ENCODE results near the gene TGM3.
A peak's percentile ranks its signal among the peaks of the same experiment; 100 is the strongest.

TGM3 gene, protein sequence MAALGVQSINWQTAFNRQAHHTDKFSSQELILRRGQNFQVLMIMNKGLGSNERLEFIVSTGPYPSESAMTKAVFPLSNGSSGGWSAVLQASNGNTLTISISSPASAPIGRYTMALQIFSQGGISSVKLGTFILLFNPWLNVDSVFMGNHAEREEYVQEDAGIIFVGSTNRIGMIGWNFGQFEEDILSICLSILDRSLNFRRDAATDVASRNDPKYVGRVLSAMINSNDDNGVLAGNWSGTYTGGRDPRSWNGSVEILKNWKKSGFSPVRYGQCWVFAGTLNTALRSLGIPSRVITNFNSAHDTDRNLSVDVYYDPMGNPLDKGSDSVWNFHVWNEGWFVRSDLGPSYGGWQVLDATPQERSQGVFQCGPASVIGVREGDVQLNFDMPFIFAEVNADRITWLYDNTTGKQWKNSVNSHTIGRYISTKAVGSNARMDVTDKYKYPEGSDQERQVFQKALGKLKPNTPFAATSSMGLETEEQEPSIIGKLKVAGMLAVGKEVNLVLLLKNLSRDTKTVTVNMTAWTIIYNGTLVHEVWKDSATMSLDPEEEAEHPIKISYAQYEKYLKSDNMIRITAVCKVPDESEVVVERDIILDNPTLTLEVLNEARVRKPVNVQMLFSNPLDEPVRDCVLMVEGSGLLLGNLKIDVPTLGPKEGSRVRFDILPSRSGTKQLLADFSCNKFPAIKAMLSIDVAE

DNA sequence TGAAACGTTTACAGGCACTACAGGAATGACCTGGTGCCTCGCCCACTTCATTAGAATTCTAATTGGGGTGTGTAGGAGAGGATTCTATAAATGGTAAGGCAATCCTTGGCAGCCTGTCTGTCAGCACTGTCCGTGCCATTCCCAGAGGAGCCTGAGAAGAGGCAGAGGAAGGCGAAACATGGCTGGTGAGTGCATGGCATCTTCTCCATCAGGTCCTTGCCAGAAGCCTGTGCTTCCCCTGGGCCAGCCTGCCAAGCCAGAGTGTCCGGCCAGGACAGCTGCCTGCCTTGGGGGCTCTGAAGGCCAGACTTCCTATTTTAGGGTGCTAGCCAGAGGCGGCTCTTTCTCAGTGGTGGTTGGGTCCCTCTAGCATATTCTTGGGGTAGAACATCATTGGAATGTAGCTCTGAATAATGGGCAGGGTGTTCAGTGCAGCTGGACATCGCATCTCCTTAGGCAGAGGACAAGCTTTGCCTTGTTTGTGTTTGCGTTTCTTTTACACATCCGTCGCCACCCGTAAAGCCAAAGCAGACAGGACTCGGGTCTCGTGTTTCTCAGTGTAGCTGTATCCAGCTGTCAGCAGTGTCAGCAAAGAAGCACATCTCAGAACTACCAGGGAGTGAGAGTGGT lies at the start of gene TGM3:
TSS of gene TGM3 (plus strand) at position 116 of the 630 bp plus-strand sequence. CDS start at position 179, 63 bp downstream.
- no peak for DNase-seq

DNA sequence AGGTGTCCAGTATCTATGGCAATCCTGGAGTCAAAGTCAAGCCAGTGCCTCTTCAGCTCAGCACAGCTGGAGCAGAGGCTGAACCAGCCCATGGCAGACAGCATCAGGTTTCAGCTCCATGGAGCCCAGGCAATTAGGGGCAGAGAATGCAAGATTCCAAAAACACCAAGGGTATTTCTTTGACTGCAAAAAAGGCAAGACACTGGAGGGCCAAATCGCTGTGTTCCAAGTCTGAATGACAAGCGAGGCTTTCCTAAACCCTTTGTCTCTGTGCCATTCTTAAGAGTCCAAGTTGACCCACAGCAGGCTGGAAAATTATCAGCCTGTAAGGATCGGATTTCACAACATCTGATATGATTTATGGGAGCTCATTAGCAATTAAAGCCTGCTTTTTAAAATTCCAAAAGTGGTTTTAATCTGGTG lies 49.7 kb upstream of the TGM3 start:
- no peak for DNase-seq

DNA sequence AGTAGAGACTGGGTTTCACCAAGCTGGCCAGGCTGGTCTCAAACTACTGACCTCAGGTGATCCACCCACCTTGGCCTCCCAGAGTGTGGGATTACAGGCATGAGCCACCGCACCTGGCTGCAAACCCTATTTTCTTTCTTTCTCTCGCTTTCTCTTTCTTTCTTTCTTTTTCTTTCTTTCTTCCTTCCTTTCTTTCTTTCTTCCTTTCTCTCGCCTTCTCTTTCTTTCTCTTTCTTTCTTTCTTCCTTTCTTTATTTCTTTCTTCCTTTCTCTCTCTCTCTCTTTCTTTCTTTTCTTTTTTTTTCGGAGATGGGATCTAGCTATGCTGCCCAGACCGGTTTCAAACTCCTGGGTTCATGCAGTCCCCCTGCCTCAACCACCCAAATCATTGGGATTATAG lies 47.0 kb upstream of the TGM3 start:
- DNase-seq: no peak

DNA sequence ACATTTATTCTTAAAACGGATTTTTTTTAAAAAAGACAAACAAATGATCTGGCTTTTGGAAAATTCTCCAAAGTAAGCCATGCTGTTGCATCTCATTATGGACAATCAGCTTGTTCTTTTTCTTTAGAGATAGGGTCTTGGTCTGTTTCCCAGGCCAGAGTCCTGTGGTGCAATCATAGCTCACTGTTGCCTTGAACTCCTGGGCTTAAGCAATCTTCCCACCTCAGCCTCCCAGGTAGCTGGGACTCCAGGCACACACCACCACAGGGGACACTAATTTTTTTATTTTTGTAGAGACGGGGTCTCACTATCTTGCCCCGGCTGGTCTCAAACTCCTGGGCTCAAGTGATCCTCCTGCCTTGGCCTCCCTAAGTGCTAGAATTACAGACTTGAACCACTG lies 45.9 kb upstream of the TGM3 start:
- no peak for DNase-seq

DNA sequence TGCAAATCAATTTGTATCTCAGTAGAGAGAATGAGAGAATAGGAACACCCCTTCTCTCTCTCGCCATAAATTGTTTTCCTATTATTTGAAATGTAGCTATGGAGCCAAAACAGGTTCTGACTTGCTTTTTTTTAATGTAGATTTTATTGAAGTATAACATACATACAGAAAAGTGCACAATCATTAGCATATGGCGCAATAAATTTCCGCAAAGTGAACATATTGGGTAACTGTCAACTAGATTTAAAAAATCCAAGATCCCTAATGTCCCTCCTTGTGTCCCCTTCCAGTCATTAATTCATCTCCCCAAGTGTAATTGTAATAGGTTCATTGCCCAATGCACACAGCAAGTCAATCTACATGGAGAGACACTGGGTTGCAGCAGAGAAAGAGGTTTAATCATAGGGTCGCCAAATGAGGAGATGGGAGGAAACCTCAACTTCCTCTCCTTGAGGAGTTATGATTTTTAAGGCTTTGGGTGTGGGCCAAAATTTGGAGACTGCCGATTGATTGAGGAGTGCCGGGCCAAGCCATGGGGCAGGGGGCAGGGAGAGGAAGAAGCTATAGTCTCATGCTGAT lies 43.3 kb upstream of the TGM3 start:
- DNase-seq: no peak

DNA sequence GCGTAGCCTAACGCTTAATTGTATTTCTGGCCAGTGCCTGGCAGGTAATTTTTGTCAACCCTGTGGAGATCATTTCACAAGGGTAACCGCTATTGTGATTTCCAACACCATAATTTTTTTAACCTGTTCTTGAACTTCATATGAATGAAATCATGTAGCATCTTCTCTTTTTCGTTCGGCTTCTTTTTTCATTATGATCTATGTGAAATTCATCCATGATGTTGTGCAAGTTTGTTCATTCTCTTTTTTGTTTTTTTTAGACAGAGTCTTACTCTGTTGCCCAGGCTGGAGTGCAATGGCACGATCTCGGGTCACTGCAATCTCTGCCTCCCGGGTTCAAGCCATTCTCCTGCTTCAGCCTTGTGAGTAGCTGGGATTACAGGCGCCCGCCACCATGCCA lies 42.5 kb upstream of the TGM3 start:
- DNase-seq: no peak

DNA sequence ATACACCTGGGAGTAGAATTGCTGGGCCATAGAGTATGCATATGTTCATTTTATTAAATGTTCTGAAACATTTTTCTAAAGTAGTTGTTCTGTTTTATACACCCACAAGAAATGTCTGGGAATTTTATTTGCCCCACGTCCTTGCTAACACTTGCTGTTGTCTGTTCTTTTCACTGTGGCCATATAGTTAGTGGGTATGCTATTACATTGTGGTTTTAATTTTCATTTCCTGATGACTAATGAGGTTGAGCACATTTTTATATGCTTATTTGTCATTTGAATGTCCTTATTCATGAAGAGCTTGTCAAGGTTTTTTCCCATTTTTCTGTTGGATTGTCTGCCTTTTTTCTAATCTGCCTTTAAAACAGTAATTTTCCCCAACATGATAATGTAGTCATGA lies 41.5 kb upstream of the TGM3 start:
- DNase-seq: no peak

DNA sequence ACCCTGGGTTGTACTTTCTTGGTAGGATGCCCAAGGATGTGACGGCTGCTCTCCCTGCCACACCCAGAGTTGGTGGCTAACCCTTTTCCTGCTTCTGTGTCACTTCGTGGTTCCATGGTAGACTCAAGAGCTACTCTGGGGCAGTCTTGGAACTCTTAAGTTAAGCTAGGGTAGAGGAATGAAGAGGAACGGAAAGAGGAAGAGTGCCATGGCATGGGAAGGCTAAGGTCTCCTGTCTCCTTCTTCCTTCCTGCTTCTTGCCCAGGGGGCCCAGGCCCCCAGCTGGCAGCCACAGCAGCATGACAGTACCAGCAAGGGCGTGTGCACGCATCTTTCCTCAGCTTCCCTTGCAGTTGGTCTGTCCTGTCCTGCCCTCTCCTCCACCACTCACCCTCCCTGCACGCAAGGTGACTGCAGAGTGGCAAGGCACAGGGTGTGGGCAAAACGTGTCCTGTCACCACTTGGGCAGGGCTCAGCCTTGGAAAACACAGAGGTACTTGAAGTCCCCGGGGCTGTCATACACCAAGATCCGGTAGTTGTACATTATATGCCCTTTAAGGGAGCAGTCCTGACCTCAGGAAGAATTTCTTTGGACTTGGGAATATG lies 39.8 kb upstream of the TGM3 start:
- no peak for DNase-seq

DNA sequence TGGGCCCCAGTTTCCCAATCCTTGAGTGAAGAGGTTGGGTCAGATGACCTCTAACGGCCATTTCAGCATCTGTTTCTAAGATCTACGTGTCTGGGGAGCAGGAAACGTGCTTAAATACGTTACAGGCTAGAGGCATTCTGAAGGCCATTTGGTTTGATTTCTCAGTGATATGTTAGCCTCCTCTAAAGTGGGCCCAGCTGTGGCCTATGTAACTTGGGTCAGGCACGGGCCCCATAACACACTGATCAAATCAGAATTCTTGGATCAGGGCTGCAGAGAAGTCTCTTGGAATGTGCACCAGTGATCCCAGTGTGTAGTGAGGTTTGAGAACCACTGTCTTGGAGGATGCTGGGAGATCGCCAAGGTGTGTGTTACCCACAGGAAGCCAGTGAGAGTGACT lies 36.1 kb upstream of the TGM3 start:
- no peak for DNase-seq

DNA sequence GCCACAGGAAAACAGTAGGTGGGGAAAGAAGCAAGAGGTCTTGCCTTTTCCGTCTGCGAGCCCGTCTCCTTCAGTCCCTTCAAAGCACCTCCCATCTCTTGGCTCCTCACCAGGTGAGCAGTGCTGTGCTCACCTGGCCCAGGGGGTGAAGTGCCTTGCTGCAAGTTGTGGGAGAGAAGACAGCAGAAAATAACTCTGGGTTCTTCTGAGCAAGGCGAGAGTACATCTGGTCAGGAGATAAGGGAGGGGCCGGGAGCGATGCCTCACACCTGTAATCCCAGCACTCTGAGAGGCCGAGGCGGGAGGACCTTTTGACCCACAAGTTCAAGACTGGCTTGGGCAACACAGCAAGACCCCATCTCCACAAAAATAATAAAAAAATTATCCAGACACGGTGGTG lies 35.6 kb upstream of the TGM3 start:
- DNase-seq: no peak

DNA sequence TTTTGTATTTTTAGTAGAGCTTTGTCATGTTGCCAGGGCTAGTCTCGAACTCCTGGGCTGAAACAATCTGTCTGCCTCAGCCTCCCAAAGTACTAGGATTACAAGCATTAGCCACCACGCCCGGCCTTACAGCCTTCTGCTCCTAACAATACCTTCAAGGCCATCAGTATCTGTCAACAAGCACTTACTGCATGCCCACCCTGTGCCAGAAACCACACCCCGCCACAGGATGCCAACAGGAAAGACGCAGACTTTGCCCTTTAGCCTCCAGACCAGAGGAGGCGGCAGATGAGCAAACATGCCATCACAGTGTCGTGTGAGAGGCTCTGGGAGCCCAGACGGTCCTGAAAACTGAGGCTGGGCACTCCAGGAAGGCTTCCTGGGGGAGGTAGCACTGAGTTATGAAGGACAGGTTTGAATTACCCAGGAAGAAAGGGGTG lies 34.7 kb upstream of the TGM3 start:
- peak in 1 of 2 experiments; percentile 13 for DNase-seq

DNA sequence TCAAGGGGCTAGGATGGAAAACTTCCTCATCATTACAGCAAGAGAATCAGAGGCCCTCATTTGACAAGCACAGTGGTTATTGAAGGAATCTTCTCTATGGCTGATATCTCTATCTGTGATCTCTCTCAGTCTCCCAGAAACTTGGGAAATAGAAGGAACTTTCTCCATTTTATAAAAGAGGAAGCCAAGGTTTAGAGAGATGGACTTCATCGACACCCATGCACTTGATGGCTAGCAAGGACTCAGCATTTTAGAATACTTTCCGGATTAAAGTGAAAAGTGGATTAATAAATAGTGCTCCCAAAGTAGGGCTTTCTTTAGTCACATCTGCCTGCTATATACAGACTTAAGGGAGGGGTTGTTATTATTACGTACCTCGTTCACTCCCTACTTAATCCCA lies 34.2 kb upstream of the TGM3 start:
- DNase-seq: no peak

DNA sequence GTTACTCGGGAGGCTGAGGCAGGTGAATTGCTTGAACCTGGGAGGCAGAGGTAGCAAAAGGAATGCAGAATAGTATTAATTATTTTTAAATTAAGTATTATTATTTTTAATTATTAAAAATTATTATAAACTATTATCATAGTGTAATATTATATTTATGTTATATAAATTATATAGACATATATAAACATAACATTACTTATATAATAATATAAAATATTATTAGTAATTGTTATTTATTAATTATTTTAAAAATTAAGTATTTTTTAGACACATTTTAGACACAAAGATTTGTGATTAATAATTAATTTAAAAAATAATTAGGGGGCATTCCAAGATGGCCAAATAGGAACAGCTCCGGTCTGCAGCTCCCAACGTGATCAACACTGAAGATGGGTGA lies 31.7 kb upstream of the TGM3 start:
- no peak for DNase-seq

DNA sequence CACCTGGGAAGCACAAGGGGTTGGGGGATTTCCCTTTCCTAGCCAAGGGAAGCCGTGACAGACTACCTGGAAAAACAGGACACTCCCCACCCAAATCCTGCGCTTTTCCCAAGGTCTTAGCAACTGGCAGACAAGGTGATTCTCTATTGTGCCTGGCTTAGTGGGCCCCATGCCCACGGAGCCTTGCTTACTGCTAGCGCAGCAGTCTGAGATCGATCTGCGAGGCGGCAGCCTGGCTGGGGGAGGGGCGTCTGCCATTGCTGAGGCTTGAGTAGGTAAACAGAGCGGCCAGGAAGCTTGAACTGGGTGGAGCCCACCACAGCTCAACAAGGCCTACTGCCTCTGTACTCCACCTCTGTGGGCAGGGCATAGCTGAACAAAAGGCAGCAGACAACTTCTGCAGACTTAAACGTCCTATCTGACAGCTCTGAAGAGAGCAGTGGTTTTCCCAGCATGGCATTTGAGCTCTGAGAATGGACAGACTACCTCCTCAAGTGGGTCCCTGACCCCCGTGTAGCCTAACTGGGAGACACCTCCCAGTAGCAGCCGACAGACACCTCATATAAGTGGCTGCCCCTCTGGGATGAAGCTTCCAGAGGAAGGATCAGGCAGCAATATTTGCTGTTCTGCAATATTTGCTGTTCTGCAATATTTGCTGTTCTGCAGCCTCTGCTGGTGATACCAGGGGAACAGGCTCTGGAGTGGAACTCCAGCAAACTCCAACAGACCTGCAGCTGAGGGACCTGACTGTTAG lies 31.0 kb upstream of the TGM3 start:
- peak in 1 of 2 experiments; percentile 18 for DNase-seq

DNA sequence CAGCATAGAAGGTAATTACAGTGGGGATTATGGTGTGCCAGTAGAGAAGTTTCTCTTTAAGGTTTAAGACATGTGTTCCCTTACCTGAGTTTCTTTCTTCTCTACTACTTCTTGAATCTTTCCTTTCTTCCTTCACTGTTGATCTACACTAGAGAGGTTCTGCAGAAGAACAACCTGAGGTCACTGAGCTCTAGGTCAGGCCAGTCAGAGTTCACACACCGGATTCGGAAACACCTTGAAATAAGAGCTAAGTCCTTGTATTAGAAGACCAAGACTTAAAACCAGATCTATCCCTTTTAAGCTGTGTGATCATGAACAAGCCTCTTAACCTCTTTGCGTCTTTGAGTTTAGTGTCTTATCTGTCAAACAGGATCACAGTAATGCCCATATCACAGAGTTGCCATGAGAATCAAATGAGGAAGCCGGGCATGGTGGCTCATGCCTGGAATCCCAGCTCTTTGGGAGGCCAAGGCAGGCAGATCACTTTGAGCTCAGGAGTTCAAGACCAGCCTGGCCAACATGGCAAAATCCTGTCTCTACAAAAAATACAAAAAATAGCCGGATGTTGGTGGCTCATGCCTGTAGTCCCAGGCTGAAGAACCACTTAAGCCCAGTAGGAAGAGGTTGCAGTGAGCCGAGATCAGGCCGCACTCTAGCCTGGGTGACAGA lies 22.0 kb upstream of the TGM3 start:
- no peak for DNase-seq

DNA sequence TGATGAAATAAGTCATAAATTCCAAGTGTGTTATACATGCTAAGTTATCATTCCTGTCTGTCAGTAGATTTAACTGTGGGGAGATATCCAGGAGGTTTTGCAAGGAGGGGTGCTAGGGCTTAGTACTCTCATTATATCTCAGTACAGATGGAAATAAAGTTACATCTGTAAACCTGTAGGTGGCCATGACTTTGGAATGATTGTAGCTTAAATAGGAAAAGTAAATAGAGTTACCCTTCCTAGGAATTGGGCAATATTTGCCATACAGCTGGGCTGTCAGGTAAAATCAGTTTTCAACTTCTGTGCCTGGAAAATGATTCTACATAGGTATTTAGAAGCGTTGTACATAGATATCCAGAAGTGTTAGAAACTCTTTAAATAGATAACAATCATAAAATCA lies 19.8 kb upstream of the TGM3 start:
- DNase-seq: no peak

DNA sequence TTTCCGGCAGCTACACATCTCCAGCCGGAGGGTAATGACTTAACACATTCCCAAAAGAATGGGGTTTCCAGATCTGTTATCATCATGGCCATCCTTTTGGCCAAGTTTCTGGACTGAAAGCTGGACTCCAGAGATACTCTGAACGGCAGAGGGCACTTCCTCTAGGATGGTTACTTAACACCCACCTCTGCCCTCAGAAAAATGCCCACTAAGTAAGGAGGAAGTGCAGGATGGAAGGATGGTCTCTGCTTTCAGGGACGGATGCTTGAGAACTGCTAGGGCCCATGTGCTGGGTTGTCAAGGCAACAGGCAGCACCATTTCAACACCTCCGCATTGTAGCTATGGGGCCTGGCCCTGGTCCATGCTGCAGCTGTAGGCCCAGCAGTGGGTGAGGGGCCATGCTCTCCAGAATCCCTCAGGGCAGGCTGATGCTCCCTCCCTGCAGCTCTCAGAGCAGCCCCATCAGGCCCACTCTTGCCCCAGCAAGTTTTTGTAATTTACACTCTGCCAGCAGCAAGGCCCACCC lies 16.5 kb upstream of the TGM3 start:
- DNase-seq: no peak

DNA sequence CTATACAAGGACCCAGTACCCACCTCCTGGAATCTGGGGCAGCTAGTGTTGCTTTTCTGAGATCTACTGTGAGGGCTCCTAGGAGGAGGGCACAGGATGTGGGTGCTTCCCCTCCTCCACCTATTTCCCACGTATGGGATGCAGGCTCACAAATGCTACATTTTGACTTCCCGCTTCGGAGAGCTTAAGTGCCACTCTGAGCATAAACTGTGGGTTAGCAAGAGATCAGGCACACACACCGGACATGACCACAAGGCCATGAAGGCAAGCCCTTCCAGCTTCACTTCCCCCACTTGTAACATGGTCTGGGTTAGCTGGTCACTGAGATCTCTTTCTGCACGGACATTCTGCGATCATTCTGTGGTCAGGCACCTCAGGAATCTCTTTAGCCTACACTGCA lies 15.7 kb upstream of the TGM3 start:
- DNase-seq: no peak

DNA sequence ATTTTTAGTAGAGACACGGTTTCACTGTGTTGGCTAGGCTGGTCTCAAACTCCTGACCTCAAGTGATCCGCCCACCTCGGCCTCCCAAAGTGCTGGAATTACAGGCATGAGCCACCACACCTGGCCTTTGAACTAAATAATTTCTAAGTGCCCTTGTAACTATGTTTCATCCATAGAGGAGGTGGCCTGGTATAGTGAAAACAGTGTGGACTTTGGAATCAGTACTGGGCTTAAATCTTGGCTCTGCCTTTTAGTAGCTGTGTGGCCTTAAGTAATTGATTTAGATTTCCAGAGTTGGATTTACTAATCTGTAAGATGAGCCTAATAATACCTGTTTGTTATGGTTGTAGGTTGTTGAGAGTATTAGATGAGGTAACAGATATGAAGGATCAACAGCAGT lies 14.2 kb upstream of the TGM3 start:
- no peak for DNase-seq

DNA sequence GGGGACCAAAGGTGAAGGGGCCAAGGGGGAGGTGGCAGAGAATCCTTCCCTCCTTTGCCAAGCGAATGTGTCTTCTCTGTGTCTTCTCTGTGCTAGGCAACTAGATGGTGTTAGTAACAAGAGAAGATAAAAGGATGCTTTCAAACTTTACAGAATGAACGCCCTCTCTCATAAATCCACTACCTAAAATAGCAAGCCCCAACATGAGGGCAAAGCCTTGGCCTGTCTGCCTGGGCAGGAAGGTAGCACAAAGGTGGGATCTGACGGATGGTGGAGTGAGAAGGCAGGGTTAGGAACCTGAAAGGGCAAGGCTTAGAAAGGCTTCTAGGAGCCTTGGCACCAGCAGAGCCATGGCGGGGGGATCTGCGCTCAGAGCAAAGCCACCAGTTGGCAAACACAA lies 13.6 kb upstream of the TGM3 start:
- DNase-seq: no peak

DNA sequence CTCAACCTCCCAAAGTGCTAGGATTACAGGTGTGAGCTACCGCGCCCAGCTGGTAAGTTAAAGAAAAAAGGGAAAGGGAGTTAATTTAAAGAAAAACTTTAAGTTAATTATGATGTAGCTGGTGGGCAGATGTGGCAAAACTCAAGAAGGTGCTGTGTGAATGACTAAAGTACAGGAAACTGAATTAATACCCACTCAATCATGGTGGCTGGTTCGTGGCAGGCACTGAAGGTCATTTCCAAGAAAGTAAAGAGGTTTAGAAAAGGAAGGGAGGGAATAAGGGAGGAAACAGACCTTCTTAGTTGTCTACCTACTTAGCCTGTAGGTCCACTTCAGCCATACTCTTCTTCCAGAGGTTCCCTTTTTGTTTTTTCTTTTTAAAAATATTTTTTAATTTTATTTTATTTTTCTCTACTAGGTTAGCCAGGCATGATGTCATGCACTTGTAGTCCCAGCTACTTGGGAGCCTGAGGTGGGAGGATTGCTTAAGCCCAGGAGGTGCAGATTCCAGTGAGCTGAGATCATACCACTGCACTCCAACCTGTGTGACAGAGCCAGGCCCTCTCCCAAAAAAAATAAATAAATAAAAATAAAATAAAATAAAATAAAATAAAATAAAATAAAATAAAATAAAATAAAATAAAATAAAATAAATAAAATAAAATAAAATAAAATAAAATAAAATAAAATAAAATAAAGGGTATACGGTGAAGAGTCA lies 11.9 kb upstream of the TGM3 start:
- DNase-seq: no peak

Measured in SHP77 (cell line).